ENCODE results near the gene RASL10B.

Gene RASL10B

DNA sequence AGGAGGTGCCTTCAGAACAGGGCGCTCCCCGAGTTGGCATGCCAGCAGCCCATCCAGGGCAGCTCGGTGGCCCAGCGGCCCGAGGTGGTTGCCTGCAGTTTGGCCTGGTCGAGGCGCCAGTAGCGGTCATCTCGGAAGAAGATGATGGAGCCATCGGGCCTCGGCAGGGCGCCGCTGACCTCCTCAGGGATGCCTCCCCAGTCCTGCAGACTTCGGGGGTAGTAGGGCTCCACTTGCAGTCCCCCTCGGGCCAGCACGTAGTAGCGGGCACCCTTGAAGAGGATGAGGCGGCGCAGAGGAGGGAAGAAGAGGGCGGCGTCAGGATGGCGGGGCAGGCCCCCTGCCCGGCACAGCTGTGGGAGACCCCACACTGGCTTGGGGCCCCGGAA is 35.0 kb downstream of the RASL10B start:
- DNase-seq = no peak

DNA sequence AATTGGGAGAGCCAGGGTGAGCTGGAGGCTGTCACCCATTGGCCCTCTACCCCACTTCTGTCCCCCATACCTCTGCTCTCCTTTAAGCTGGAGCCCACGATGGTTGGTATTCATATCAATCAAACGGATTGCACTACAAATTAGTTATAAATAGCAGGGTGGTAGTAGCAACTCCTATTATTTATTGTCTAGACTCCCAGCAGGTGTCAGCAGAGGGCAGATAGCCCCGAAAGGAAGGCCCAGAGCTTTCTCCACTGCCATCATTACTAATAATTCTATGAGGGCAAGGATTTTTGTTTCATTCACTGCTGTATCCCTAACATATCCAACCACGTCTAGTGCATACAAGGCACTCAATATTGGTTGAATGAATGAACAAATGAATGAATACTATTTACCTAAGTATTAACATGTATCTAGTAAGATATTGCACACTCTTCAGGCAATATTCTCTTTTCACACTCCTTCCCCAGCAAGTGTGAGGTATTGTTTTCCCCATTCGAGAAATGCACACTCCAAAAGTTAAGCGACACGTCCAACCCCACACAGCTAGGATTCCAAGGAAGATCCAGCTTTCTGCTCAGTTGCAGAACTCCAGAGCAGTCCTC is 35.6 kb downstream of the RASL10B start:
- peak; percentile 58 for DNase-seq

DNA sequence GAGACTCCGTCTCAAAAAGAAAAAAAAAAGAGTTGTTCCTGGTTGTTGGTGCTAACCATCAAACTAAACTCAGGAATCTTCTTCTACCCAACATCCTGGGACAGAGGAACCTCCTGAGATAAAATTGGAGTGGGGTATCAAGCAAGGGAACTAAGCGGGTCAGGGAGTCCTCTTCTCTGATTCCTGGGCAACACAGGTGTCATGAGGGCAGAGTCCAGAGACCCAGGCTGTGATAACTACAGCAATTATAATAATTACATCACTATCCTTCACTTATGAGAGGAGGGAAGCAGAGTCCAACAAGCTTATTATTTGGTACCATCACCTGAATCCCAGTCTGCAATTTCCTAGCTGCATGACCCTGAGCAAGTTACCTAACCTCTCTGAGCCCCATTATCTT is 37.4 kb downstream of the RASL10B start:
- DNase-seq = no peak

DNA sequence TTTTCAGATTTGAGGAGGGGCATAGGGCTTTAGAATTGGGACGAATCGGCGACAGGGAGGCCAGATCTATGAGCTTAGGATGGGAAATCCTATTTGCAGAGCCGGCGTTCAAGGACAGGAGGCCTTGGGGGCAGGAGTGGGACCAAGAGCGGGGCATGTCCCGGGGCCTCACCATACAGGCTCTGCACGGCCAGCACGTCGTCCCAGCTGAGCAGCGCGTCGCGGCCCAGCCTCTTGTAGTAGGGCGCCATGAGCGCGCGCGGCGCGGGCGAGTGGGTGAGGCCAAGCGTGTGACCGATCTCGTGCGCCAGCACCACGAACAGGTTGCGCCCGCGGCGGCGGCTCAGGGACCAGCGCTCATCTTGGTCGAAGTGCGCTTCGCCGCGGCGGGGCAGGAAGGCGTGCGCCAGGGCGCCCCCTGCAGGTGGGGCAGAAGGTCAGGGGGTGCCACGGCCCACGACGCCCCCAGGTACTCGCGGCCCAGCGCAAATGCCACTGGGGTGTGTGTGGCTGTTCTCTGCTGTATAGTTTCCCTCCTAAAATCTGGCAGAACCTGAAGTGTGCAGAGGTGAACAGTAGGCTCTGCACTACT is 38.6 kb downstream of the RASL10B start:
- no peak for DNase-seq

DNA sequence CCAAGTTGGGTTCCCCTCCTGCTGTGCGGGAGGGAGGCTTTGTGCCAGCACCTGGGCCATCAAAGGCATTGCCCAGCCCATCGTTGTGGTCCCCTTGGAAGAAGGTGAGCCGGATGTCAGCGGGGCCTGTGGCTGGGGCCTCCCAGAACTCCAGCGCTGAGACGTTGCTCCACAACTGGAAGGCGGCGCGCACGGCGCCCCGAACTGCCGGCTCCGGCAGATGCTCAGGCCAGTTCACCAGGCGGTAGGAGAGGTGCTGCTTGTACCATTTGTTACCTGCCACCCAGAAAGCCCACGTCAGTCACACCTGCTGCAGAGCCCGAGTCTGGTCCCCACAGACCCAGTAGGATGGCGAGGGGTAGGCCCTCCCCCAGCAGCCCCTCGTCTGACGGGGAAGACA is 41.7 kb downstream of the RASL10B start:
- DNase-seq = no peak

DNA sequence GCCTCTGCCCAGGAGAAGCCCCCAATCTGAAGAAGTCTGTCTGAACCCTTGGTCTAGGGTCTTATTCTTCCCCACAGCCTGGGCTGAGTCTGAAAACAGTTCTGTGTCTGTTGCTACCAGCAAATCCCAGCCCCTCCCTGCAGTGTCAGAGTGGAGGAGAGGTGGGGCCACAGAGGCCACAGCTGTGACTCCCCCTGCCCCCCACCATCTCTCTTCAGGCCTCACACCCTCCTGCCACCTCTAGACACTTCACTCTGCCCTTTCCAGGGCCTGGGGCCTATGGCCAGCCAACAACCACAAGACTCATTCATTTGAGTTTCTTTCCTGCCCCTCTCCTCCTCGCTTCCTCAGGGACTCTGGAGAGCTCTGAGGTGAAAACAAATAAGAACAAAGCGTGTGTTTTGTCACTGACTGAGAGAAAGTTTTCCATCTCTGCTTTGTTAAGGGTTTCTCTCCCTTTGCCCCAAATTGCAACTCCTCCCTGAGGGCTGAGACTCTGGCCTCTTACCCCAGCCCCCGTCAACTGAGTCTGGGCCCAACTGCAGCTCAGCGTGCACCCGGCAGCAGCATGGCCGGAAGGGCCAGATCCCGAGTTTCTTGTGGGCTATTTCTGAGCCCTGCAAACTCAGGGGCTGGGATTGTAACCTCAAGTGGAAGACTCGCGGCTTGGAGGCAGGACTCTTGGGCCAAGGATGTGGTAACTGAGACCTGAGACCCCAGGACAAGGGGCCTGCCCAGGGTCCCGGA is 42.4 kb downstream of the RASL10B start:
- no peak for DNase-seq

DNA sequence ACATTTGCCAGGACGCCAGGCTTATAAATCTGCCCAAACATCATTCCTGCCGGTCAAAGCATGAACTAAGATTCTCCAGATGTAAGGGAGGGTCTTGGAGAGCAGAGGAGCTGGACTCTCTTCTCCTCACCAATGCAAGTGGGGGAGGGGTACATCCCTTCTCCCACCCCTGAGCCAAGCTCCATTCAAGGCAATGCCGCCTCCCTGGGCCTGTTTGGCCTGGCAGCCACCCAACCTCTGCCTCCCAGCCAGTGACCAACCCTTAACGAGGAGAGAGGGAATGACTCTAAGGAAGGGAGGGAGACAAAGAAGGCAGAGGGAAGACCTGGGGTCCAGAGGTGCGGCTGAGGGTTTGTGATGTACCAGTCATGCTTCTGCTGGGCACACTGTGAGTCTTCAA is 43.1 kb downstream of the RASL10B start:
- no peak for DNase-seq

DNA sequence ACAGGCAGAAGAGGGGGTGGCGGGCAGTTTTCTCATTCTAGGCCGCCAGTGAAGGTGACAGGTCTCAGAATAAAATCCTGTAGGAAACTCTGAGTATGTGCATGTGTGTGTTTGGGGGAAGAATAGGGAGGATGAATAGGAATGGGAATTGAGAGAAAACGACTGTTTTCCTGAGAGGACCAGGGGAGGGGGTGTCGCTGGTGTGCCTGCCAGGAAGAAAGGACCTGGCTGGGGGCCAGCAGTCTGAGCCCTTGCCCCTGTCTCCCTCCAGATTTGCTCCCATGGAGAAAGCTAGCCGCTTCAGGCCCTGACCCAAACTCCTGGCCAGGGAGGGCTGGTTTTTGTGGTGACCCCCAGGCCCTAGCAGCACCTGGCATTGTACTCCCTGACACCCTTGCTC is 43.6 kb downstream of the RASL10B start:
- no peak for DNase-seq

DNA sequence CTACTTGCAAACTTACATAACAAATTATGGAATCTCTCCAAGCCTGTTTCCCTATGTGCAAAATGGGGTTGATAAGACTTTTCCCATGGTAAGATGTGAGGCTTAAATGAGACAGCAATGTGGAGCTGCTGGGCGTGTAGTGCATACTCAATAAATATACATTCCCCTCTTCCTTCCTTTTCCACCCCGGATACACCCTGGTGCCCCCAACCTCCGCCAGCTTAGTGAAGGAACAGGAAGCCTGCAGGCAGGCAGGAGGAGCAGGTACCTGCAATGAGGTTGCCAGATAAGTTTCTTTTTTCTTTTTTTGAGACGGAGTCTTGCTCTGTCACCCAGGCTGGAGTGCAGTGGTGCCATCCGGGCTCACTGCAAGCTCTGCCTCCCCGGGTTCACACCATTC is 44.1 kb downstream of the RASL10B start:
- no peak for DNase-seq

DNA sequence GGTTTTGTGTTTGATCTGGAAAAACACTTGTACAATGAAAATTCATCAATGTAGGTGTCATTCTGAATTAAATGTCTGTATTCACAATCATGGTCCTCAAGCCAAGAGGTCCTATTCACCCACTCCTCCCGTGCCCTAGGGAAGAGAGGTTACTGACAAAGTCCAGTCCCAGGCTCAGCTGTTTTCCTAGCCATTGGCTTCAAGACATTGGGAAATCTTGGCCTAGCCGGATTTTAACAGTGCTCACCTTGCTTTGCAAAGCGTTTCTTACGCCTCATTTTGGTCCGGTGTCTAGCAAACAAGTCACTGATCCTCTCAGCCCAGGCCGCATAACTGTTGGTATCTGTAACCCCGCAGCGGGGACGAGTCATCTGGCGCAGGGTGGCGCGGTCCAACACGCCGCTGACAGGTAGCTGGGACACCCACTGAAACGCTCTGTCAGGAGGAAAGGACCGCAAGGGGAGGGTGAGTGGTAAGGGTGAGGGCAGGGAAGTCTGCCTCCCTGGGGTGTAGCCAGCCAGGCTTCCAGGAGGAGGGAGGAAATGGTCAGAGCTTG is 47.3 kb downstream of the RASL10B start:
- no peak for DNase-seq

DNA sequence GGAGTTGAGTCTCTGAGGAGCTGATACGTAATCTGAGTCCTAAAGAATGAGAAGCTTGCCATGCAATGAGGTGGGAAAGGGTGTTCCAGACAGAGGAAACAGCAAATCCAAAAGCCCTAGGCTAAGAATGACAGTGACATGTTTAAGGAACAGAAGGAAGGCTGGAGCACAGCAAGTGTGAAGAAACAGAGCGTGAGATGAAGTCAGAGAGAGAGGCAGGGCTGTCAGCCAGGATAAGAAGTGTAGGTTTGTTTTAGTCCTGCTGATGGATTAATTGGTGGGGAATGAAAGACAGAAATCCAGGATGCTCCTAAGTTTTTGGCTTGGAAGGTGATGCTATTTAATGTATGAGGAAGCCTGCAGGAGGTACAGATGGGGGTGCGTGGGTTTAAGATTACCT is 49.5 kb downstream of the RASL10B start:
- DNase-seq = no peak

DNA sequence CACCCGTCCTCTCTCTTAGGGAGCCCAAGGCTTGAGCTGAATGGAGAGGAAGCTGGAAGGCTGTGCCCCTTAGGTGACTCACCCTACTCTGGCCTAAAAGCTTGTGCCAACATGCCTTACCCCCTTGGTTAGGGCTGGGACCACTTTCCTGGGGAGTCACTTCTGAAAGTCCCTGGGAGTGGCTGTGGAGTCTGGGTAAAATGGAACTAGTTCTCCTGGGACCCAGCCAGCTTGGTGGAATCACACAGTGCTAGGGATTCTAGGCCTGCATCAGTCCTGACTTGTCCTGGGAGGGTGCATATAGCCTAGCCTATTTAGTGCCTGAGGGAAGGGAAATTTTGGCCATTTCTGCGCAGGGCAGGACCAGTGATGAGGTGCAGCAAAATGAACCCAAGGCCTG is 53.5 kb downstream of the RASL10B start:
- no peak for DNase-seq

DNA sequence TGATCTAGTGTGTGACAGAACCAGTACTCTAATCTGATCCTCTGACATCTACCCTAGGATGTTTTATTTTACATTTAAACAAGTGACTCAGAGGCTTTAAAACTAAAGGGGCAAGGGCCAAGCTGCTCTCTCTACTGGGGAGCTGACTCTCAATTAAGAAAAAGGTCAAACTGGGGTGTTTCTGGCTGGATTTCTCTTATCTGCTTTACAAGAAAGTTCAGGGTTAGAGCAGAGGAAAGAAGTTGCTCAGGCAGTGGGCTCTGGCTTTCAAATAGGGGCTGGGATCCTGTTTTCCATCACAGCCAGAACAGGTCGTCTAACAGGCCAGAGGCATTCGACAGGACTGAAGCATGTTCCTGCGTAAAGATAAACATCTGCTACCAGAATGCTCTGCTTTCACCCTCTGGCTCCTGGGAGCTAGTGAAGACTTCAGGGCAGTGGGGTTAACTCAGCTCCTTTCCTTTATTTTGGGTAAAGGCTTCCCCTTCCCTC is 55.5 kb downstream of the RASL10B start:
- no peak for DNase-seq

DNA sequence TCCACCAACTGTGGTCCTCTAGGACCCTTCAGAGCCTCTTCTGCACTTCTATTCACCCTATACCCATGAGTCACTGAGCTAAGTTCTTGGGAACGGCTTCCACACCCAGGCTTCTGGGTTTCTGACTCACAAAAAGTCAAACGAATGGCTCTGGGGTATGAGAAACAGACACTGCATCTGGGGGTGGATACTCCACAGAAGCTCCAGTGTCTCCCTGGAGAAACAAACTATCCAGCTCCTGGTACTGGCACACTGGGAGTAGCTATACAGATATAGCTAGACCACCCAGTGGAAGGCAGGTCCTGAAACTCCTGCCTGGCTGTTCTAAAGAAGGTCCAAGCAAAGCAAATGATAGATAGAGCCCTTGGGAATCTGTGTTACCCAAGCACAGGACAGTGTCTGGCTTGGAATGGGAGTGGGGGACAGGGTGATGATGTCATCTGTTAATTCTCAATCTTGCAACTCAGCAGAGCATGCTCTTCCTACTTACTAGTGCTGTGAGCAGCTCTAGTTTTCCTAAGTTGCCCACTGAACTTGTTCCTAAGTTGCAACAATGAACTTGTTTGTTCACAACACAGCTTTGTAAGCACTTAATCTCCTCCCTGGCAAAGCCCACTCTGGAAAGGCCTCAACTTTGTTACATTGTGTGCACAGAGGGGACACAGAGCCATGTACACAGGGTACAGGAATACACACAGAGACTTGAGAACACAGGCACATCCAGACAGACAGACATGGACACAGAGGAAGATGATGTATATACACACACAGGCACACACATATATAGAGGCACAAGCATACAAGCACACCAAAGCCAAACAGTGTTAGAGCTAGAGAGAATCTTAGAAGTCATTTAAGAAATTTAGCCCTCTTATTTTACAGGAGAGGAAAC is 57.3 kb downstream of the RASL10B start:
- no peak for DNase-seq

DNA sequence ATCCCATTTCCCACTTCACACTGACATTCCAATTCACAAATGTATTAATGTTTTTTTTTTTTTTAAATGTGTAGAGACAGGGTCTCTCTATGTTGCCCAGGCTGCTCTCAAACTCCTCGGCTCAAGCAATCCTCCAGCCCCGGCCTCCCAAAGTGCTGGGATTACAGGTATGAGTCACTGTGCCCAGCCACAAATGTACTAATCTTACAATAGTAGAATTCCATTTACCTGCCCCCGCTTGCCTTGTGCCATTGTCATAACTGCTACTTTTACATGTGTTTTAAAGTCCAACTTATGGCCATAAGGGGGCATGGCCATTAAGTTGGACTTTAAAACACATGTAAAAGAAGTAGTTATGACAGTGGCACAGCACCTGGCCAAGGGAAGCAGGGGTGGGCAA is 59.4 kb downstream of the RASL10B start:
- DNase-seq = no peak

DNA sequence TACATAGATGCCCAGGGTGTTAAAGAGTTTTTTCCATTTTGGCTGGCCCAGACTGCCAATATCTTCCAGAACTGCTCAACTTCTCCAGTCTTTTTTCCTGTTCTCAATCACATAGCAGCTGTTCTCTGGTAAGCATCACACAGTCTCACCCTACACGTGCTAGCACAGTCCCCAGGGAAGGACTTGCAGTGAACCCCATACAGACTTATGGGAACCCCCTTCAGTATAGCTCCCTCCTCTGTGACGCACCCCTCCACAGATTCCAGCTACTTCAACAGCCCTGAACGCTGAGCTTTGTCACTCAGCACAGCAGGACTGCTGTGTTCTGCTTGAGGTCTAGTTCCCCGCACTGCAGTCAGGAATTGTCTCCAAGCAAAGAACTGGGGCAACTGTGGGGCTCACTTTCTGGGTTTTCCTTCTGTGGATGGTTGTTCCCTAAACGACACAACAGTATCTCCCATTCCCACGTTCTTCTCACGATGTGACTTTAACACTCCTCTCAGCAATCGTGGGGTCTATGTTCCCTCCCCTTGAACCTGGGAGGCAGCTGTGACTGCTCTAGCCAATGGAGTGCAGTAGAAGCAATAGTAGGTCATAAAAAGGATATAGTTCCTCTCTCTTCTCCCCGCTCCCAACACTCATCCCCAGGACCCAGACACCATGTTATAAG is 60.4 kb downstream of the RASL10B start:
- no peak for DNase-seq
